Neural crest cell (in vitro differentiated cells): ENCODE data around the gene HPSE. TPM values are rescaled to one million over a fixed set of nuclear protein-coding genes. Genes with fewer than 3 reads are reported as not detected.

Experiments used
- DNase-seq: peaks from one replicate; pipeline ENCODE4 v3.0.0; 2021; ENCODE audit warnings: low read depth, mixed read lengths, low spot score
- H3K27ac Mint-ChIP-seq: one replicate; pipeline ENCODE4 v1.8.0; 2021; ENCODE audit warnings: mild to moderate bottlenecking, mixed read lengths; ENCODE audit not compliant: unreplicated experiment
- H3K27me3 Mint-ChIP-seq: 2 replicates; pipeline ENCODE4 v1.8.0; 2021; ENCODE audit warnings: low read depth, mild to moderate bottlenecking, mixed read lengths
- H3K36me3 Mint-ChIP-seq: 2 replicates; pipeline ENCODE4 v1.8.0; 2021; ENCODE audit warnings: low read depth, mild to moderate bottlenecking, mixed read lengths
- H3K4me1 Mint-ChIP-seq: 2 replicates; pipeline ENCODE4 v1.8.0; 2021; ENCODE audit warnings: mixed read lengths
- H3K4me3 Mint-ChIP-seq: one replicate; pipeline ENCODE4 v1.8.0; 2021; ENCODE audit warnings: mild to moderate bottlenecking, mixed read lengths
- H3K9me3 Mint-ChIP-seq: 2 replicates; pipeline ENCODE4 v1.8.0; 2021; ENCODE audit warnings: mixed read lengths
- CTCF ChIP-seq: fragments of 200-600 bp; sonication (generic); conservative IDR thresholded peaks from 2 replicates; pipeline ENCODE4 v1.5.0; 2021; ENCODE audit warnings: antibody characterized with exemption, mild to moderate bottlenecking
- total RNA-seq: library from RNA; stranded (reverse); gene quantifications from 2 replicates; pipeline ENCODE4 v1.2.1, GENCODE V29; 2021

The HPSE gene
- total RNA-seq, 1 donor from 2014 or later: 0.30 TPM

- Mint-ChIP-seq H3K36me3 (no peaks in the 10 kb centered on the region), H3K27ac (no peak overlapping the region), H3K9me3 (peaks cover 8% of the 10 kb centered on the region), H3K4me3 (no peak overlapping the region), H3K4me1 (no peaks in the 10 kb centered on the region), H3K27me3 (no peaks in the 10 kb centered on the region)
- no peak for DNase-seq
- TF ChIP-seq CTCF: no peak
These were observed 18.9 kb upstream of the HPSE start for GRCh38 chr4:83353516-83353915.

- H3K4me3 Mint-ChIP-seq: no peak overlapping the region
- H3K27me3 Mint-ChIP-seq: peaks cover 4% of the 10 kb centered on the region
- peaks cover 5% of the 10 kb centered on the region for H3K36me3 Mint-ChIP-seq
- H3K27ac Mint-ChIP-seq: no peak overlapping the region
- H3K9me3 Mint-ChIP-seq: peaks cover 16% of the 10 kb centered on the region
- TF ChIP-seq CTCF: no peak
- DNase-seq: no peak
- H3K4me1 Mint-ChIP-seq: no peaks in the 10 kb centered on the region
These were observed 13.4 kb upstream of the HPSE start for GRCh38 chr4:83348074-83348473.

GRCh38 chr4:83342476-83342875 is 7.8 kb upstream of the HPSE start:
- Mint-ChIP-seq H3K27me3 (peaks cover 18% of the 10 kb centered on the region), H3K9me3 (peaks cover 15% of the 10 kb centered on the region), H3K36me3 (peaks cover 3% of the 10 kb centered on the region), H3K4me3 (no peak overlapping the region), H3K27ac (no peak overlapping the region), H3K4me1 (no peaks in the 10 kb centered on the region)
- TF ChIP-seq CTCF: no peak
- no peak for DNase-seq

- Mint-ChIP-seq H3K27ac (no peak overlapping the region), H3K9me3 (peaks cover 9% of the 10 kb centered on the region)
These were observed 6.2 kb upstream of the HPSE start for GRCh38 chr4:83340692-83341343.

GRCh38 chr4:83339573-83339972 is 4.9 kb upstream of the HPSE start:
- Mint-ChIP-seq H3K27ac (no peak overlapping the region), H3K9me3 (peaks cover 5% of the 10 kb centered on the region), H3K36me3 (no peaks in the 10 kb centered on the region), H3K27me3 (peaks cover 44% of the 10 kb centered on the region), H3K4me1 (peaks cover 11% of the 10 kb centered on the region), H3K4me3 (no peak overlapping the region)
- DNase-seq: no peak
- TF ChIP-seq CTCF: no peak

More at GRCh38 chr4:83340692-83341343, 6.2 kb upstream of the HPSE start:
- no peak for DNase-seq
- Mint-ChIP-seq H3K4me3 (no peak overlapping the region), H3K27me3 (peaks cover 31% of the 10 kb centered on the region), H3K4me1 (peaks cover 1% of the 10 kb centered on the region), H3K36me3 (no peaks in the 10 kb centered on the region)
- no peak for TF ChIP-seq CTCF
